Liver (tissue), 9 donors: ENCODE results near the gene PTPA. TPM values are rescaled to one million over a fixed set of nuclear protein-coding genes. Genes with fewer than 3 reads are reported as not detected.

ENCODE experiments used
- DNase-seq: peaks from one replicate; pipeline ENCODE4 v3.0.0-alpha.2; 2017; ENCODE audit warnings: low spot score
- H3K27ac ChIP-seq, 2 donors: one replicate each; pipeline ENCODE4 v1.7.0; 2013; ENCODE audit warnings: inconsistent platforms in 2 of 2, low read length in 2 of 2, control low read depth in 1 of 2, low read depth in 1 of 2, mild to moderate bottlenecking in 1 of 2
- H3K27me3 ChIP-seq, 4 donors: one replicate each; pipeline versions ENCODE4 v1.6.1 to v1.7.0; 2013; ENCODE audit warnings: low read length in 3 of 4, inconsistent platforms in 1 of 4, mild to moderate bottlenecking in 1 of 4, moderate library complexity in 1 of 4; ENCODE audit not compliant: control insufficient read depth in 4 of 4, insufficient read depth in 4 of 4
- H3K36me3 ChIP-seq, 4 donors: one replicate each; pipeline versions ENCODE4 v1.6.1 to v1.7.0; 2013; ENCODE audit warnings: low read length in 3 of 4, mild to moderate bottlenecking in 3 of 4, low read depth in 1 of 4, moderate library complexity in 1 of 4; ENCODE audit not compliant: control insufficient read depth in 4 of 4, insufficient read depth in 3 of 4
- H3K4me1 ChIP-seq, 4 donors: one replicate each; pipeline versions ENCODE4 v1.6.1 to v1.7.0; 2013; ENCODE audit warnings: low read length in 3 of 4, mild to moderate bottlenecking in 3 of 4, moderate library complexity in 1 of 4; ENCODE audit not compliant: control insufficient read depth in 4 of 4, insufficient read depth in 4 of 4
- H3K4me3 ChIP-seq, 3 donors: one replicate each; pipeline versions ENCODE4 v1.6.1 to v1.7.0; 2013; ENCODE audit warnings: low read length in 3 of 3, control low read depth in 1 of 3, low read depth in 1 of 3, mild to moderate bottlenecking in 1 of 3
- H3K9ac ChIP-seq, 2 donors: one replicate each; pipeline ENCODE4 v1.7.0; 2013; ENCODE audit warnings: low read length in 2 of 2, mild to moderate bottlenecking in 2 of 2, moderate library complexity in 2 of 2, control low read depth in 1 of 2, low read depth in 1 of 2
- H3K9me3 ChIP-seq, 4 donors: one replicate each; pipeline versions ENCODE4 v1.6.1 to v1.7.0; 2013; ENCODE audit warnings: low read length in 3 of 4; ENCODE audit not compliant: control insufficient read depth in 4 of 4
- EGR1 ChIP-seq, 2 donors: IDR thresholded peaks; 2 replicates each; pipeline ENCODE4 v1.6.1; 2016 to 2018; ENCODE audit warnings: antibody characterized with exemption in 2 of 2, low read depth in 2 of 2
- FOXA2 ChIP-seq: IDR thresholded peaks from 2 replicates; pipeline ENCODE4 v1.6.1; 2016; ENCODE audit warnings: antibody characterized with exemption
- HNF4A ChIP-seq, 2 donors: conservative IDR thresholded peaks; 2 replicates each; pipeline ENCODE4 v1.6.1; 2016; ENCODE audit warnings: antibody characterized with exemption in 2 of 2, mild to moderate bottlenecking in 2 of 2
- HNF4G ChIP-seq: IDR thresholded peaks from 2 replicates; pipeline ENCODE4 v1.6.1; 2016; ENCODE audit warnings: antibody characterized with exemption
- RAD21 ChIP-seq, 2 donors: IDR thresholded peaks; 2 replicates each; pipeline ENCODE4 v1.6.1; 2016; ENCODE audit warnings: antibody characterized with exemption in 2 of 2, mild to moderate bottlenecking in 2 of 2
- RXRA ChIP-seq, 2 donors: IDR thresholded peaks; 2 replicates each; pipeline ENCODE4 v1.6.1; 2017 to 2018; ENCODE audit warnings: antibody characterized with exemption in 2 of 2, mild to moderate bottlenecking in 1 of 2
- SP1 ChIP-seq: IDR thresholded peaks from 2 replicates; pipeline ENCODE4 v1.6.1; 2018; ENCODE audit warnings: antibody characterized with exemption, mild to moderate bottlenecking
- TAF1 ChIP-seq: conservative IDR thresholded peaks from 2 replicates; pipeline ENCODE4 v1.6.1; 2016; ENCODE audit warnings: antibody characterized with exemption, mild to moderate bottlenecking
- WGBS: extraction: QIAGEN DNeasy Blood & Tissue Kit; methylation state at CpG from one replicate; pipeline ENCODE4 v1.1.7; 2013; 5-methylcytosine and 5-hydroxymethylcytosine counted together
- polyA plus RNA-seq, 2 donors: library from polyadenylated mRNA; stranded (reverse) in 1 of 2; unstranded in 1 of 2; fragments of 200-250 nt in 1 of 2; fragments of >200 nt in 1 of 2; fragmentation: Nextera tagmentation in 1 of 2; extraction: Ambion mirVana in 1 of 2; gene quantifications; one replicate each; pipeline versions ENCODE4 v1.2.1 to v1.2.3, GENCODE V29; 2013 to 2015
- total RNA-seq, 2 donors: library from RNA; depleted of rRNA; stranded (reverse); fragments of >200 nt; gene quantifications; one replicate each; pipeline ENCODE4 v1.2.3, GENCODE V29; 2014
- TF ChIP-seq, protein P1 (sequence below): IDR thresholded peaks from 2 replicates; pipeline ENCODE4 v1.6.1; 2016; ENCODE audit warnings: antibody characterized with exemption, mild to moderate bottlenecking
- TF ChIP-seq, protein P2 (sequence below): IDR thresholded peaks from 2 replicates; pipeline ENCODE4 v1.6.1; 2016; ENCODE audit warnings: antibody characterized with exemption
- TF ChIP-seq, protein P3 (sequence below): IDR thresholded peaks from 2 replicates; pipeline ENCODE4 v1.6.1; 2016; ENCODE audit warnings: antibody characterized with exemption
- donor health status: healthy.
- donor health status: healthy.
- donor health status: healthy.
- donor health status: healthy.
- donor health status: healthy.

Gene PTPA
- total and polyA plus RNA-seq, 4 donors = 27.6 to 66.0 (median 38.4) TPM

DNA sequence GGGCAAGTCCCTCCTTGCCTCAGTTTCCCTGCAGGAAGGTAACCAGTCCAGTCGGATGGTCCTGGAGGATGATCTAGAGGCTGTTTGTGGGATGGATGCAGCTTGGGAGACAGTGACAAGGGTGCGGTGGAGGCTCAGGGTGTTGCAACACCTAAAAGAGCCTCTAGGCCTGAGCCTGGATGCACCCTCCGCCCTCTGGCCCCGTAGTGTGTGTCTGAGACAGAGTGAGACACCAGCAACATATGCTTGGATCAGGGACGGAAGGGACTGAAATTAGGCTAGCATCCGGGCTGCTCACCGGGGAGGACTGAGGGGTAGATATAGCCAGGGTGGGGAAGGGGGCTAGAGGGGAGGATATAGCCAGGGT is 1.7 kb upstream of the PTPA start:
- WGBS = 31% methylated on average over 7 of the region's 7 CpGs
- peaks cover 2 to 32% (median 25%) of the 10 kb centered on the region in 4 donors for H3K4me1 ChIP-seq
- no peaks in the 10 kb centered on the region for H3K9me3 ChIP-seq
- peaks cover 2 to 17% (median 8%) of the 10 kb centered on the region in 4 donors for H3K36me3 ChIP-seq
- DNase-seq = no peak
- no peaks in the 10 kb centered on the region for H3K27me3 ChIP-seq
- H3K27ac ChIP-seq = peak overlapping the region in 1 of 2 donors; percentile 84
- H3K4me3 ChIP-seq = peak overlapping the region in 2 of 3 donors; percentile 60 to 76
- TF ChIP-seq FOXA2 = no peak
- no peak for TF ChIP-seq EGR1 (IDR thresholded peaks at IDR 0.05; ENCODE audit: low read depth in 2 of 2)
- TF ChIP-seq RAD21 (IDR thresholded peaks at IDR 0.05) = peak in 1 of 2 donors; percentile 5
- TF ChIP-seq, protein P1, sequence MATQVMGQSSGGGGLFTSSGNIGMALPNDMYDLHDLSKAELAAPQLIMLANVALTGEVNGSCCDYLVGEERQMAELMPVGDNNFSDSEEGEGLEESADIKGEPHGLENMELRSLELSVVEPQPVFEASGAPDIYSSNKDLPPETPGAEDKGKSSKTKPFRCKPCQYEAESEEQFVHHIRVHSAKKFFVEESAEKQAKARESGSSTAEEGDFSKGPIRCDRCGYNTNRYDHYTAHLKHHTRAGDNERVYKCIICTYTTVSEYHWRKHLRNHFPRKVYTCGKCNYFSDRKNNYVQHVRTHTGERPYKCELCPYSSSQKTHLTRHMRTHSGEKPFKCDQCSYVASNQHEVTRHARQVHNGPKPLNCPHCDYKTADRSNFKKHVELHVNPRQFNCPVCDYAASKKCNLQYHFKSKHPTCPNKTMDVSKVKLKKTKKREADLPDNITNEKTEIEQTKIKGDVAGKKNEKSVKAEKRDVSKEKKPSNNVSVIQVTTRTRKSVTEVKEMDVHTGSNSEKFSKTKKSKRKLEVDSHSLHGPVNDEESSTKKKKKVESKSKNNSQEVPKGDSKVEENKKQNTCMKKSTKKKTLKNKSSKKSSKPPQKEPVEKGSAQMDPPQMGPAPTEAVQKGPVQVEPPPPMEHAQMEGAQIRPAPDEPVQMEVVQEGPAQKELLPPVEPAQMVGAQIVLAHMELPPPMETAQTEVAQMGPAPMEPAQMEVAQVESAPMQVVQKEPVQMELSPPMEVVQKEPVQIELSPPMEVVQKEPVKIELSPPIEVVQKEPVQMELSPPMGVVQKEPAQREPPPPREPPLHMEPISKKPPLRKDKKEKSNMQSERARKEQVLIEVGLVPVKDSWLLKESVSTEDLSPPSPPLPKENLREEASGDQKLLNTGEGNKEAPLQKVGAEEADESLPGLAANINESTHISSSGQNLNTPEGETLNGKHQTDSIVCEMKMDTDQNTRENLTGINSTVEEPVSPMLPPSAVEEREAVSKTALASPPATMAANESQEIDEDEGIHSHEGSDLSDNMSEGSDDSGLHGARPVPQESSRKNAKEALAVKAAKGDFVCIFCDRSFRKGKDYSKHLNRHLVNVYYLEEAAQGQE = no peak
- TF ChIP-seq HNF4A (conservative IDR thresholded peaks at IDR 0.05) = peak in 1 of 2 donors; percentile 6
- no peak for TF ChIP-seq TAF1
- H3K9ac ChIP-seq = peak overlapping the region in 1 of 2 donors; percentile 83

DNA sequence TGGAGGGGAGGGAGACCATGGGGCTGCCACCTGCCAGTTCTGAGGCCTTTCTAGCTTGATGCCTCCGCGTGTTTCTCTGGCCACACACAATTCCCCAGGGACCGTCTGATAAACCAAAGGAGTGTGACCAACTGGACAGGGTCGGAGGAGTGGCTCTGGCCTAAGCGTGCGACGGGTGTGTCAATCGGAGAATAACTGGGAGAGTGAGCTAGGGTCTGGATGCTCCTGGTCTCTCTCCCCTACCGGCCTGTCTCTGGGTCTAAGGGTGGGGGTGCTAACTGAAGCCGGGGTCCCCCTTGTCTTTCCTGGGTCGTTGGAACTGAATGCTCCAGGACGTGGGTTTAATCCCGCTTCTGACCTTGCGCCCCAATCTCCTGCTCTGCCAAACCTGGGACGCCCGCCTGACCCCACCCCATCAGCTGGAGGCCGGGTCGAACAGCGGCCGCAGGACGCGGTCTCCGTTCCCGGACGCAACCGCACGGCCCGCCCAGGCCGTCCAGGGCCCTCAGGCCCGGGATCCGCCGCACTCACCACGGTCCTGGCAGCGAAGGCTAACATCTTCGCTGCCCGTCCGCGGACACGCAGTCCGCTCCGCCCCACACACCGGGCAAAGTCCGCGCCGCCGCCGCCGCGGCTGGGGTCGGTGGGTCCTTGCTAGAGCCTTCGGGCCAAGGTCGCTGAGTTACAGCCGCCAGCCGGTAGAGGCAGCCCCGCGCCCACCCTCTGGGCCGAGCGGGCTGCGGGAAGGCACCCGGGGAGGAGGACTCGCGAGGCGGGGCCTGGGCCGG is 1.1 kb upstream of the PTPA start:
- Histone ChIP-seq H3K27ac (peak overlapping the region; percentile 84 to 100), H3K4me1 (peaks cover 2 to 38% (median 31%) of the 10 kb centered on the region in 4 donors), H3K9me3 (no peaks in the 10 kb centered on the region), H3K27me3 (no peaks in the 10 kb centered on the region), H3K36me3 (peaks cover 2 to 17% (median 8%) of the 10 kb centered on the region in 4 donors), H3K4me3 (peak overlapping the region; percentile 60 to 76 (median 76)), H3K9ac (peak overlapping the region; percentile 82 to 83)
- 3% methylated on average over 64 of the region's 64 CpGs for WGBS
- DNase-seq = no peak
- TF ChIP-seq, protein P2, sequence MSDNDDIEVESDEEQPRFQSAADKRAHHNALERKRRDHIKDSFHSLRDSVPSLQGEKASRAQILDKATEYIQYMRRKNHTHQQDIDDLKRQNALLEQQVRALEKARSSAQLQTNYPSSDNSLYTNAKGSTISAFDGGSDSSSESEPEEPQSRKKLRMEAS = no peak
- peak in 1 of 2 donors; percentile 11 for TF ChIP-seq RAD21 (IDR thresholded peaks at IDR 0.05)
- TF ChIP-seq, protein P3, sequence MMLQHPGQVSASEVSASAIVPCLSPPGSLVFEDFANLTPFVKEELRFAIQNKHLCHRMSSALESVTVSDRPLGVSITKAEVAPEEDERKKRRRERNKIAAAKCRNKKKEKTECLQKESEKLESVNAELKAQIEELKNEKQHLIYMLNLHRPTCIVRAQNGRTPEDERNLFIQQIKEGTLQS = no peak
- TF ChIP-seq SP1 = peak; percentile 62
- TF ChIP-seq HNF4A (conservative IDR thresholded peaks at IDR 0.05) = peak in 1 of 2 donors; percentile 84
- peak in 1 of 2 donors; percentile 4 for TF ChIP-seq RXRA (IDR thresholded peaks at IDR 0.05)
- TF ChIP-seq HNF4G = peak; percentile 62
- TF ChIP-seq, protein P1 = no peak
